Osteoblast (primary cell): ENCODE results near the gene CALML5. TPM values are rescaled to one million over a fixed set of nuclear protein-coding genes. Genes with fewer than 3 reads are reported as not detected.
A peak's percentile ranks its signal among the peaks of the same experiment; 100 is the strongest.

Experiments used
- DNase-seq: peaks from one replicate; pipeline ENCODE4 v3.0.0; 2011; ENCODE audit warnings: low spot score, mixed read lengths; ENCODE audit not compliant: insufficient read length; ENCODE audit errors: missing footprints
- H2AFZ ChIP-seq: 2 replicates; pipeline ENCODE4 v1.6.0; 2011; ENCODE audit warnings: mild to moderate bottlenecking, low read length
- H3K27ac ChIP-seq: 2 replicates; pipeline ENCODE4 v1.5.1; 2011; ENCODE audit warnings: mild to moderate bottlenecking, low read depth, low read length, moderate library complexity
- H3K27me3 ChIP-seq: 2 replicates; pipeline ENCODE4 v1.6.0; 2012; ENCODE audit warnings: mild to moderate bottlenecking, control low read depth, inconsistent platforms, low read length, moderate library complexity; ENCODE audit not compliant: insufficient read depth
- H3K36me3 ChIP-seq: 2 replicates; pipeline ENCODE4 v1.5.1; 2011; ENCODE audit warnings: mild to moderate bottlenecking, low read length, control low read depth, moderate library complexity; ENCODE audit not compliant: insufficient read depth
- H3K4me1 ChIP-seq: 2 replicates; pipeline ENCODE4 v1.5.1; 2011; ENCODE audit warnings: mild to moderate bottlenecking, low read length, control low read depth, moderate library complexity; ENCODE audit not compliant: insufficient read depth
- H3K4me2 ChIP-seq: 2 replicates; pipeline ENCODE4 v1.6.0; 2011; ENCODE audit warnings: mild to moderate bottlenecking, low read length; ENCODE audit not compliant: insufficient read depth
- H3K4me3 ChIP-seq: fragments of 200-600 bp; sonication (generic); 3 replicates; pipeline ENCODE4 v1.5.1; 2012; ENCODE audit warnings: mild to moderate bottlenecking, low read length, inconsistent platforms; ENCODE audit not compliant: insufficient read depth
- H3K79me2 ChIP-seq: 2 replicates; pipeline ENCODE4 v1.6.0; 2012; ENCODE audit warnings: mild to moderate bottlenecking, low read length, control low read depth, inconsistent platforms; ENCODE audit not compliant: insufficient read depth
- H3K9me3 ChIP-seq: 2 replicates; pipeline ENCODE4 v1.5.1; 2011; ENCODE audit warnings: low read depth, low read length, control low read depth
- H4K20me1 ChIP-seq: 2 replicates; pipeline ENCODE4 v1.6.0; 2012; ENCODE audit warnings: mild to moderate bottlenecking, low read length, control low read depth; ENCODE audit not compliant: insufficient read depth
- CTCF ChIP-seq: IDR thresholded peaks from 2 replicates; pipeline ENCODE4 v1.5.1; 2011; ENCODE audit warnings: mild to moderate bottlenecking, low read depth, low read length, moderate library complexity; ENCODE audit errors: extremely low read depth
- total RNA-seq: library from RNA; depleted of rRNA; stranded (reverse); fragments of >200 nt; gene quantifications from 2 replicates; pipeline ENCODE4 v1.2.3, GENCODE V29; 2012

Gene CALML5
- total RNA-seq, 1 donor, result not detected

DNA sequence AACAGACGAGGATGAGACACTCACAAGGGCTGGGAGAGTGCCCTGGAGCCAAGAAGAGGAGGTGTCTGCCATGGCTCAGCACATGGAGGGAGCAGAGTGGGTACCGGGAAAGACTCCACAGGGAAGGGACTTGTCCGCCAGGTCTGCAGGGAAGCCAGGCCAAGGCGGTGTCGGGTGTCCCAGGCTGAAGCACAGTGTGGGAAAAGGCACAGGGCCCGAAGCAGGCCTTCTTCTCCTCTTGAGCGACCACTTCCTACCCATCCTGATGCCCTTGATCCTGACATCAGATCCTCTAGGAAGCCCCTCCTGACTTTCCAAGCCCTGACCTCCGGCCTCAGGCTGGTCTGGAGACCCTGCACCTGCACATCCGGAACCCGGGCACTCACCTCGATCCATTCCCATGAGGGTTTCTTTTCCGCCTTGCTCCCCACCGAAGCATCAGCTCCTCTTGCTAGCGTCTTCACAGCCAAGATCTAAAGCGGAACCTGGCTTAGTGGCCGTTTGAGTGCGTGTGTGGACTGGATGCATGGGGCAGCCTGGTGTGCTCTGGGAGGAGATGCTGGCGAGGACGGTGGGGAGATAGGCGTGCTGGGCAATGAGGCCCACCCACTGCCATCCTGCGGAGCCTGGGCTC is 33.8 kb upstream of the CALML5 start:
- no peak for TF ChIP-seq CTCF
- no peak for DNase-seq
- no peaks in the 10 kb centered on the region for H3K79me2 ChIP-seq
- no peaks in the 10 kb centered on the region for H4K20me1 ChIP-seq
- no peaks in the 10 kb centered on the region for H3K9me3 ChIP-seq
- peaks cover 5% of the 10 kb centered on the region for H3K4me1 ChIP-seq
- H2AFZ ChIP-seq, result no peak overlapping the region
- no peak overlapping the region for H3K4me2 ChIP-seq
- no peak overlapping the region for H3K4me3 ChIP-seq
- peaks cover 5% of the 10 kb centered on the region for H3K27me3 ChIP-seq
- H3K27ac ChIP-seq, result no peak overlapping the region
- H3K36me3 ChIP-seq, result no peaks in the 10 kb centered on the region

DNA sequence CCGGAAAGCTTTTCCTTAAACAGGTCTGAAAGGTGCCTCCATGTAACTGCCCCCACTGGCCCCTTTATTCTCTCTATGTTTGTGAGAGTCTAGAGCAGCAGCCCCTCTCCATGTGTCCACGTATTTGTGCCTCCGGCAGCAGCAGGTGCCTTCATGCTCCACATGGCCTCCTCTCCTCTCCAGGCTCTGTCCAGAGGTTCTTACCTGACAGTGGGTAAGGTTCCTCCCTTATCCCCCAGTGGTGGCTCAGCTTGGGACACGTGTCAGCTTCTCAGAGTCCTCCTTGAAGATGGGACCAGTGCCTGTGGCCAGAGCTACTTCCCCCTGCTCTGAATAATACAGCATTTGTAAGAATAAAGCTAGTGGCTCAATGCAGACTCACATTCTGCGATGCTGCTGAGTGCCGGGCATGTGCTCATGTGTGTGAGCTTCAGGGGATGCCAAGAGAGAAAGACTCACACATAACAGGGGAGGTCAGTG is 33.3 kb upstream of the CALML5 start:
- TF ChIP-seq CTCF, result no peak
- Histone ChIP-seq H3K36me3 (no peaks in the 10 kb centered on the region), H4K20me1 (no peaks in the 10 kb centered on the region), H3K27me3 (peaks cover 5% of the 10 kb centered on the region), H3K4me2 (no peak overlapping the region), H3K79me2 (no peaks in the 10 kb centered on the region), H2AFZ (no peak overlapping the region), H3K4me1 (peaks cover 5% of the 10 kb centered on the region), H3K27ac (no peak overlapping the region), H3K9me3 (no peaks in the 10 kb centered on the region), H3K4me3 (no peak overlapping the region)
- DNase-seq, result peak; percentile 83

- no peak overlapping the region for H2AFZ ChIP-seq
- no peak overlapping the region for H3K4me3 ChIP-seq
- peaks cover 5% of the 10 kb centered on the region for H3K4me1 ChIP-seq
- TF ChIP-seq CTCF, result no peak
- H3K4me2 ChIP-seq, result no peak overlapping the region
- no peaks in the 10 kb centered on the region for H3K36me3 ChIP-seq
- no peaks in the 10 kb centered on the region for H4K20me1 ChIP-seq
- H3K27ac ChIP-seq, result no peak overlapping the region
- no peaks in the 10 kb centered on the region for H3K79me2 ChIP-seq
- H3K27me3 ChIP-seq, result peaks cover 5% of the 10 kb centered on the region
- no peaks in the 10 kb centered on the region for H3K9me3 ChIP-seq
- DNase-seq, result no peak
Measured at GRCh38 chr10:5532307-5532605, 32.9 kb upstream of the CALML5 start.

GRCh38 chr10:5531558-5532306 is 32.4 kb upstream of the CALML5 start:
- Histone ChIP-seq H4K20me1 (no peaks in the 10 kb centered on the region), H3K4me2 (no peak overlapping the region), H3K27me3 (peaks cover 5% of the 10 kb centered on the region), H3K9me3 (no peaks in the 10 kb centered on the region), H3K36me3 (no peaks in the 10 kb centered on the region), H2AFZ (no peak overlapping the region), H3K4me1 (peaks cover 5% of the 10 kb centered on the region), H3K79me2 (no peaks in the 10 kb centered on the region), H3K4me3 (no peak overlapping the region), H3K27ac (no peak overlapping the region)
- peak; percentile 34 for DNase-seq
- no peak for TF ChIP-seq CTCF
